ENCODE measurements around the gene MPST.
"Not testable (repeated sequence)": the region's sequence is repeated elsewhere in the genome, so short reads cannot be mapped to it uniquely, and the experiment has no call there.

MPST gene

GRCh38 chr22:37070744-37071143, 51.2 kb downstream of the MPST start:
- no peak for DNase-seq (ENCODE audit: low read depth)
- no peak for TF ChIP-seq CTCF (IDR thresholded peaks at IDR 0.05; ENCODE audit: control insufficient read depth, insufficient read depth, low read depth, low read length, missing control alignments)
- H3K4me3 ChIP-seq (ENCODE audit: control insufficient read depth, low read depth, low read length), result no peak overlapping the region

GRCh38 chr22:37071850-37072592, 52.5 kb downstream of the MPST start:
- not testable (repeated sequence) for DNase-seq (ENCODE audit: low read depth); H3K4me3 ChIP-seq (ENCODE audit: control insufficient read depth, low read depth, low read length)

GRCh38 chr22:37072673-37073072, 53.1 kb downstream of the MPST start:
- TF ChIP-seq CTCF (IDR thresholded peaks at IDR 0.05; ENCODE audit: control insufficient read depth, insufficient read depth, low read depth, low read length, missing control alignments), result no peak
- H3K4me3 ChIP-seq (ENCODE audit: control insufficient read depth, low read depth, low read length), result no peak overlapping the region
- no peak for DNase-seq (ENCODE audit: low read depth)

GRCh38 chr22:37074537-37074936, 55.0 kb downstream of the MPST start:
- TF ChIP-seq CTCF (IDR thresholded peaks at IDR 0.05; ENCODE audit: control insufficient read depth, insufficient read depth, low read depth, low read length, missing control alignments), result no peak
- DNase-seq (ENCODE audit: low read depth), result no peak
- no peak overlapping the region for H3K4me3 ChIP-seq (ENCODE audit: control insufficient read depth, low read depth, low read length)

- H3K4me3 ChIP-seq (ENCODE audit: control insufficient read depth, low read depth, low read length), result no peak overlapping the region
- no peak for DNase-seq (ENCODE audit: low read depth)
- no peak for TF ChIP-seq CTCF (IDR thresholded peaks at IDR 0.05; ENCODE audit: control insufficient read depth, insufficient read depth, low read depth, low read length, missing control alignments)
Measured at GRCh38 chr22:37075046-37075445, 55.5 kb downstream of the MPST start.

GRCh38 chr22:37075822-37076433, 56.4 kb downstream of the MPST start:
- no peak overlapping the region for H3K4me3 ChIP-seq (ENCODE audit: control insufficient read depth, low read depth, low read length)
- no peak for TF ChIP-seq CTCF (IDR thresholded peaks at IDR 0.05; ENCODE audit: control insufficient read depth, insufficient read depth, low read depth, low read length, missing control alignments)
- no peak for DNase-seq (ENCODE audit: low read depth)

- DNase-seq (ENCODE audit: low read depth), result no peak
- H3K4me3 ChIP-seq (ENCODE audit: control insufficient read depth, low read depth, low read length), result no peak overlapping the region
- TF ChIP-seq CTCF (IDR thresholded peaks at IDR 0.05; ENCODE audit: control insufficient read depth, insufficient read depth, low read depth, low read length, missing control alignments), result peak; percentile 99
Measured at GRCh38 chr22:37077802-37078448, 58.4 kb downstream of the MPST start.

Measured in AG09309 (cell line).